Measurements from ENCODE around the gene UBE4B.
A peak's percentile ranks its signal among the peaks of the same experiment; 100 is the strongest.

UBE4B gene

DNA sequence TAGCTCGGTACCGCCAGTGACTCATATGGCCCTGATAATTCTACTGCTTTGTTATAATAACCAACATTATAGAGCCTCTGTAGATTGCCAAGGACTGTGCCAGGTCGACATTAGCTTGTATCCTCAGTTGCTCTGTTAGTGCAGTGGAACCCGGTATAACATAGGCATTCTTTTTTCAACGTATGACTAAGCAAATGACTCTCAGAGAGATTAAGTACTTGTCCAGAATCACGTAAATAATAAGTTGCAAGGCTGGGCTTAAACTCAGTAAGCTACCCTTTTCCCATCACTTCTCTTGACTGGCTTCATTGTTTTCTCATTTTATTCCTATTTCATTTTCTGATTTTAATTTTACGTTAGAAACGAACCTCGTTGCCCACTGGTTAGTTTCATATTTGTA lies 85.1 kb downstream of the UBE4B start:
- 94% methylated on average over 6 of the region's 9 CpGs for WGBS (ENCODE audit: insufficient coverage)
- peaks cover 0 to 4% (median 2%) of the 10 kb centered on the region in 4 experiments for H3K4me1 ChIP-seq (ENCODE audit: control extremely low read depth in 1 of 4, control insufficient read depth in 4 of 4, insufficient read depth in 4 of 4, low read length in 3 of 4)
- ChIA-PET CTCF (no interaction called here), POLR2A (no interaction called here)
- H3K36me3 ChIP-seq (ENCODE audit: control insufficient read depth in 4 of 4, insufficient read depth in 4 of 4, low read length in 3 of 4): peaks cover 18 to 56% (median 29%) of the 10 kb centered on the region in 4 experiments
- no peaks in the 10 kb centered on the region for H3K27me3 ChIP-seq (replicated peaks in 2 of 5; ENCODE audit: control insufficient read depth in 4 of 5, insufficient read depth in 5 of 5, low read length in 4 of 5)
- H3K27ac ChIP-seq (ENCODE audit: insufficient read depth in 1 of 2, low read depth in 1 of 2, low read length in 2 of 2, poor library complexity in 1 of 2, severe bottlenecking in 2 of 2): no peak overlapping the region
- H3K4me3 ChIP-seq (ENCODE audit: control insufficient read depth in 1 of 7, extremely low read depth in 1 of 7, insufficient read depth in 4 of 7, low read depth in 2 of 7, low read length in 6 of 7): no peak overlapping the region
- no peak for DNase-seq
- H3K9me3 ChIP-seq (ENCODE audit: control extremely low read depth in 1 of 5, control insufficient read depth in 4 of 5, insufficient read depth in 2 of 5, low read depth in 1 of 5, low read length in 4 of 5): no peaks in the 10 kb centered on the region

DNA sequence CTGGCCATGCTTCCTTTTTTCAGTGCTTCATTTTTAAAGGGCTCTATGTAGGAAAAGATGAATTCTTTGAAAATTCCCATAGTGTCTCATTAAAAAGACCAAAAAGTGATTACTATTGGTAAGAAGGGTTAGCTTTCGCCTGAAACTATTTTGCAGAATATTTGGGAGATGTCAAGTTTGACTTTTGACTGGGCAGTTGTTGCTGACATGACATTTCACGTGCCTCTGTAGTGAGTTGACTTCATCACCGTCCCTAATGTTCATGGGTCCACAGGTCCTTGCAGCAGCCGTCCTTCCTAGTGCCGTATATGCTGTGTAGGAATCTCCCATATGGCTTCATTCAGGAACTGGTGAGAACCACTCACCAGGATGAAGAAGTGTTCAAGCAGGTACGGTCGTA lies 88.9 kb downstream of the UBE4B start:
- no peaks in the 10 kb centered on the region for H3K9me3 ChIP-seq (ENCODE audit: control extremely low read depth in 1 of 5, control insufficient read depth in 4 of 5, insufficient read depth in 2 of 5, low read depth in 1 of 5, low read length in 4 of 5)
- DNase-seq: no peak
- H3K4me1 ChIP-seq (ENCODE audit: control extremely low read depth in 1 of 4, control insufficient read depth in 4 of 4, insufficient read depth in 4 of 4, low read length in 3 of 4): peaks cover 0 to 5% (median 2%) of the 10 kb centered on the region in 4 experiments
- ChIA-PET CTCF (no interaction called here), POLR2A (no interaction called here)
- no peaks in the 10 kb centered on the region for H3K27me3 ChIP-seq (replicated peaks in 2 of 5; ENCODE audit: control insufficient read depth in 4 of 5, insufficient read depth in 5 of 5, low read length in 4 of 5)
- H3K4me3 ChIP-seq (ENCODE audit: control insufficient read depth in 1 of 7, extremely low read depth in 1 of 7, insufficient read depth in 4 of 7, low read depth in 2 of 7, low read length in 6 of 7): no peak overlapping the region
- 92% methylated on average over 6 of the region's 7 CpGs for WGBS (ENCODE audit: insufficient coverage)
- H3K27ac ChIP-seq (ENCODE audit: insufficient read depth in 1 of 2, low read depth in 1 of 2, low read length in 2 of 2, poor library complexity in 1 of 2, severe bottlenecking in 2 of 2): peak overlapping the region in 1 of 2 experiments; percentile 64
- H3K36me3 ChIP-seq (ENCODE audit: control insufficient read depth in 4 of 4, insufficient read depth in 4 of 4, low read length in 3 of 4): peaks cover 14 to 38% (median 21%) of the 10 kb centered on the region in 4 experiments

DNA sequence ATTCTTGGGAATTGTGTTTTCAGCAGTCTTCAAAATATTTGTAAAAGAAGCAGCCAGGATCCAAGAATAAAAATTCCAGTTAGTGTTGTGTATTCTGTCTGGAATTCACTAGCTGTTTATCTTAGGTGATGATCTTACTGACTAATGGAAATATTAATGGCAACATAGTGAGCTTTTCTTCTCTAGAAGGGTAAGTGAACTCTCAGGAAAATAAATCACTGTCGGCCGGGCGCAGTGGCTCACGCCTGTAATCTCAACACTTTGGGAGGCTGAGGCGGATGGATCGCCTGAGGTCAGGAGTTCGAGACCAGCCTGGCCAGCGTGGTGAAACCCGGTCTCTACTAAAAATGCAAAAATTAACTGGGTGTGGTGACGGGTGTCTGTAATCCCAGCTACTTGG lies 90.2 kb downstream of the UBE4B start:
- POLR2A ChIA-PET: no interaction called here
- WGBS (ENCODE audit: insufficient coverage): 97% methylated on average over 10 of the region's 10 CpGs
- CTCF ChIA-PET: no interaction called here
- Histone ChIP-seq H3K4me3 (ENCODE audit: control insufficient read depth in 1 of 7, extremely low read depth in 1 of 7, insufficient read depth in 4 of 7, low read depth in 2 of 7, low read length in 6 of 7) (no peak overlapping the region), H3K36me3 (ENCODE audit: control insufficient read depth in 4 of 4, insufficient read depth in 4 of 4, low read length in 3 of 4) (peaks cover 14 to 37% (median 20%) of the 10 kb centered on the region in 4 experiments), H3K4me1 (ENCODE audit: control extremely low read depth in 1 of 4, control insufficient read depth in 4 of 4, insufficient read depth in 4 of 4, low read length in 3 of 4) (peaks cover 0 to 5% (median 2%) of the 10 kb centered on the region in 4 experiments), H3K27me3 (replicated peaks in 2 of 5; ENCODE audit: control insufficient read depth in 4 of 5, insufficient read depth in 5 of 5, low read length in 4 of 5) (no peaks in the 10 kb centered on the region), H3K27ac (ENCODE audit: insufficient read depth in 1 of 2, low read depth in 1 of 2, low read length in 2 of 2, poor library complexity in 1 of 2, severe bottlenecking in 2 of 2) (peak overlapping the region in 1 of 2 experiments; percentile 64), H3K9me3 (ENCODE audit: control extremely low read depth in 1 of 5, control insufficient read depth in 4 of 5, insufficient read depth in 2 of 5, low read depth in 1 of 5, low read length in 4 of 5) (no peaks in the 10 kb centered on the region)
- DNase-seq: peak in 1 of 3 donors; percentile 3

DNA sequence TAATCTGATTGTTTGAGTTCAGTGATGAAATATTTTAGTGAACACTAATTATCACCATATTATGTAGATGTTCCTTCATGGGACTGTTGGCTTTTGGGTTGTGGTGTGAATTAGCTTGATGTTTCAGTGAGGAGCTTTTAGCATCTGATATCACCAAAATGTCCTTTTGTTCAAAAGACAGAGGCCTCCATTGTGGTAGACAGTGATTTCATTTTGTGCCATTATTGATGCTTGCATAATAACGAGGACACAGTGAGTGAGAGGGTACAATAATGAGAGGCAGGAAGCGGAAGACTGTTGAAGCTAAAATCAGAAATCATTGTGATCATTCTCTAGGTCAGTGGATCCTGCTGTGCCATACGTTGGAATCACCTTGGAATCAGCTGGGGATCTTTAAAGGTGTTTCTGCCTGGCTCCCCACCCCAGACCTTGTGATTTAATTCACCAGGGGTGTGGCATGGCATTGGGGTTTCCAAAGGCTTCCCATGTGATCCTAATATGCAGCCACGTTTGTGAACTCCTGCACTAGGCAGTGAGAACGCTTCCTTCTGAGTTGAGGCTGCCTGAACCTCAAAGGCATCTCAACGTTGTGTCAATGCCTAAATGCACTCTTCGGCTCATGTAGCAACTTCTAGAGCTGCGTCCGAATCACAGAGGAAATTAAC lies 95.5 kb downstream of the UBE4B start:
- ChIA-PET CTCF (interaction anchor here (1.2 kb wide), 1 partner anchor 12 kb away, joined by 3 read pairs; no protein-coding TSS in a partner anchor), POLR2A (no interaction called here)
- no peaks in the 10 kb centered on the region for H3K9me3 ChIP-seq (ENCODE audit: control extremely low read depth in 1 of 5, control insufficient read depth in 4 of 5, insufficient read depth in 2 of 5, low read depth in 1 of 5, low read length in 4 of 5)
- peaks cover 16 to 59% (median 30%) of the 10 kb centered on the region in 4 experiments for H3K36me3 ChIP-seq (ENCODE audit: control insufficient read depth in 4 of 4, insufficient read depth in 4 of 4, low read length in 3 of 4)
- no peak overlapping the region for H3K4me3 ChIP-seq (ENCODE audit: control insufficient read depth in 1 of 7, extremely low read depth in 1 of 7, insufficient read depth in 4 of 7, low read depth in 2 of 7, low read length in 6 of 7)
- H3K4me1 ChIP-seq (ENCODE audit: control extremely low read depth in 1 of 4, control insufficient read depth in 4 of 4, insufficient read depth in 4 of 4, low read length in 3 of 4): no peaks in the 10 kb centered on the region
- H3K27me3 ChIP-seq (replicated peaks in 2 of 5; ENCODE audit: control insufficient read depth in 4 of 5, insufficient read depth in 5 of 5, low read length in 4 of 5): no peaks in the 10 kb centered on the region
- H3K27ac ChIP-seq (ENCODE audit: insufficient read depth in 1 of 2, low read depth in 1 of 2, low read length in 2 of 2, poor library complexity in 1 of 2, severe bottlenecking in 2 of 2): no peak overlapping the region
- no peak for DNase-seq
- WGBS (ENCODE audit: insufficient coverage): 96% methylated on average over 6 of the region's 9 CpGs

DNA sequence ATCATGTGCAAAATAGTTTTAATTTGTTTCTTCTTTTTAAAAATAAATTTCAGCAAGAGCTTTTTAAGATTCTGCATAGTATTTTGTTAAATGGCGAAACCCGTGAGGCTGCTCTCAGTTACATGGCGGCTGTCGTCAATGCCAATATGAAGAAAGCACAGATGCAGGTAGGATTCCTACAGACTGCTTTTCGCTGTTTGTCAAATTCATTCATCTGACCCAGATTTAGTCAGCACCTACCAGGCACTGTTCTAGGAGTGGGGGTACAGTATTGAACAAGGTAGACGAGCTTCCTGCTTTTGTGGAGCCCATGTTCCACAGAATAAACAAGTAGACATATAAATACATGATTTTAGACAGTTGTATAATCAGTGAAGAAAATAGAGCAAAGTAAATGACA lies 99.6 kb downstream of the UBE4B start:
- H3K4me3 ChIP-seq (ENCODE audit: control insufficient read depth in 1 of 7, extremely low read depth in 1 of 7, insufficient read depth in 4 of 7, low read depth in 2 of 7, low read length in 6 of 7): no peak overlapping the region
- H3K27ac ChIP-seq (ENCODE audit: insufficient read depth in 1 of 2, low read depth in 1 of 2, low read length in 2 of 2, poor library complexity in 1 of 2, severe bottlenecking in 2 of 2): no peak overlapping the region
- no peaks in the 10 kb centered on the region for H3K27me3 ChIP-seq (replicated peaks in 2 of 5; ENCODE audit: control insufficient read depth in 4 of 5, insufficient read depth in 5 of 5, low read length in 4 of 5)
- no peaks in the 10 kb centered on the region for H3K9me3 ChIP-seq (ENCODE audit: control extremely low read depth in 1 of 5, control insufficient read depth in 4 of 5, insufficient read depth in 2 of 5, low read depth in 1 of 5, low read length in 4 of 5)
- CTCF ChIA-PET: interaction anchor here (0.6 to 1.6 kb wide), 2 partner anchors 15 to 426 kb away, joined by 3 read pairs; no protein-coding TSS in a partner anchor
- WGBS (ENCODE audit: insufficient coverage): 98% methylated on average over 5 of the region's 6 CpGs
- POLR2A ChIA-PET: no interaction called here
- no peak for DNase-seq
- peaks cover 15 to 79% (median 41%) of the 10 kb centered on the region in 4 experiments for H3K36me3 ChIP-seq (ENCODE audit: control insufficient read depth in 4 of 4, insufficient read depth in 4 of 4, low read length in 3 of 4)
- no peaks in the 10 kb centered on the region for H3K4me1 ChIP-seq (ENCODE audit: control extremely low read depth in 1 of 4, control insufficient read depth in 4 of 4, insufficient read depth in 4 of 4, low read length in 3 of 4)

DNA sequence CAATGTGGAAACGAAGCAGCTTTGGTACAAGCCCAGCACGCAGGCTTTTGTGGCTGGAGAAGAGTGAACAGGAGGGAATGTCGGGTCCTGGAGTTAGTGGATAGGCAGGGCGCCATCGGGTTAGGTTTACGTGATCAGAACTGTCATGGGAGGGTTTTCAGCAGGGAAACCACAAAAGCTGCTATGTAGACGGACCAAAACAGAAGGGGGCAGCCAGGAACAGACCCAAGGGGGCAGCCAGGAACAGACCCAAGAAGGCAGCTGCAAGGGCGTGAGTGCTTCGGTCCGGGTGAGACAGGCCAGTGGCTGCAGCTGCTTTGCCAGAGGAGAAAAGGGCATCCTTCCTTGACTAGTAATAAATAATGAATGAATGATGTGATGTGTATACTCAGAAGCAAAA lies 100.1 kb downstream of the UBE4B start:
- ChIA-PET CTCF (interaction anchor here (1.6 kb wide), 1 partner anchor 14 kb away, joined by 3 read pairs; no protein-coding TSS in a partner anchor), POLR2A (no interaction called here)
- no peaks in the 10 kb centered on the region for H3K27me3 ChIP-seq (replicated peaks in 2 of 5; ENCODE audit: control insufficient read depth in 4 of 5, insufficient read depth in 5 of 5, low read length in 4 of 5)
- no peak for DNase-seq
- H3K4me1 ChIP-seq (ENCODE audit: control extremely low read depth in 1 of 4, control insufficient read depth in 4 of 4, insufficient read depth in 4 of 4, low read length in 3 of 4): no peaks in the 10 kb centered on the region
- no peak overlapping the region for H3K27ac ChIP-seq (ENCODE audit: insufficient read depth in 1 of 2, low read depth in 1 of 2, low read length in 2 of 2, poor library complexity in 1 of 2, severe bottlenecking in 2 of 2)
- no peak overlapping the region for H3K4me3 ChIP-seq (ENCODE audit: control insufficient read depth in 1 of 7, extremely low read depth in 1 of 7, insufficient read depth in 4 of 7, low read depth in 2 of 7, low read length in 6 of 7)
- peaks cover 15 to 78% (median 43%) of the 10 kb centered on the region in 4 experiments for H3K36me3 ChIP-seq (ENCODE audit: control insufficient read depth in 4 of 4, insufficient read depth in 4 of 4, low read length in 3 of 4)
- H3K9me3 ChIP-seq (ENCODE audit: control extremely low read depth in 1 of 5, control insufficient read depth in 4 of 5, insufficient read depth in 2 of 5, low read depth in 1 of 5, low read length in 4 of 5): no peaks in the 10 kb centered on the region
- 95% methylated on average over 9 of the region's 10 CpGs for WGBS (ENCODE audit: insufficient coverage)

DNA sequence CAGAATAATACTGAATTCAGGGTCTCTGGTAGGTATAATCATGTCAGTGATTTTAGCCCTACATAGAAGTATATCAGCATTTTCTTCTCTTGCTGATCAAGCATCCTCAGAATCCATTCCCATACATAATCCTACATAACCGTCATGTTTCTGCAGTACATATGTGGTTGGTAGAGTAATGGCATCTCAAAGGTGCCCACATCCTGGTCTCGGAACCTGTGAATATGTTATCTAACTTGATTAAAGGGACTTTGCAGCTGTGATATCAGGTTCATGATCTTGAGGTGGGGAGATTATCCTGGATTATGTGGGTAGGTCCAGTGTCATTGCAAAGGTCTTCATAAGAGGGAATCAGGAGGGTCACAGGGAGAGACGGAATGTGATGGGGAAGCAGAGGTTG lies 108.2 kb downstream of the UBE4B start:
- Histone ChIP-seq H3K4me1 (ENCODE audit: control extremely low read depth in 1 of 4, control insufficient read depth in 4 of 4, insufficient read depth in 4 of 4, low read length in 3 of 4) (no peaks in the 10 kb centered on the region), H3K27me3 (replicated peaks in 2 of 5; ENCODE audit: control insufficient read depth in 4 of 5, insufficient read depth in 5 of 5, low read length in 4 of 5) (no peaks in the 10 kb centered on the region), H3K27ac (ENCODE audit: insufficient read depth in 1 of 2, low read depth in 1 of 2, low read length in 2 of 2, poor library complexity in 1 of 2, severe bottlenecking in 2 of 2) (no peak overlapping the region), H3K4me3 (ENCODE audit: control insufficient read depth in 1 of 7, extremely low read depth in 1 of 7, insufficient read depth in 4 of 7, low read depth in 2 of 7, low read length in 6 of 7) (no peak overlapping the region), H3K9me3 (ENCODE audit: control extremely low read depth in 1 of 5, control insufficient read depth in 4 of 5, insufficient read depth in 2 of 5, low read depth in 1 of 5, low read length in 4 of 5) (no peaks in the 10 kb centered on the region), H3K36me3 (ENCODE audit: control insufficient read depth in 4 of 4, insufficient read depth in 4 of 4, low read length in 3 of 4) (peaks cover 14 to 51% (median 40%) of the 10 kb centered on the region in 4 experiments)
- 100% methylated on average over 2 of the region's 3 CpGs for WGBS (ENCODE audit: insufficient coverage)
- POLR2A ChIA-PET: no interaction called here
- no peak for DNase-seq
- CTCF ChIA-PET: no interaction called here
